NCI-H2227 (cell line): Measurements from ENCODE around the gene WNT5B.
"Not testable (repeated sequence)": the region's sequence is repeated elsewhere in the genome, so short reads cannot be mapped to it uniquely, and the experiment has no call there.

ENCODE experiments used
- DNase-seq: peaks from one replicate; lab custom pipeline; 2025; ENCODE audit not compliant: unreplicated experiment; lab: John Stamatoyannopoulos, UW

Gene WNT5B

DNA sequence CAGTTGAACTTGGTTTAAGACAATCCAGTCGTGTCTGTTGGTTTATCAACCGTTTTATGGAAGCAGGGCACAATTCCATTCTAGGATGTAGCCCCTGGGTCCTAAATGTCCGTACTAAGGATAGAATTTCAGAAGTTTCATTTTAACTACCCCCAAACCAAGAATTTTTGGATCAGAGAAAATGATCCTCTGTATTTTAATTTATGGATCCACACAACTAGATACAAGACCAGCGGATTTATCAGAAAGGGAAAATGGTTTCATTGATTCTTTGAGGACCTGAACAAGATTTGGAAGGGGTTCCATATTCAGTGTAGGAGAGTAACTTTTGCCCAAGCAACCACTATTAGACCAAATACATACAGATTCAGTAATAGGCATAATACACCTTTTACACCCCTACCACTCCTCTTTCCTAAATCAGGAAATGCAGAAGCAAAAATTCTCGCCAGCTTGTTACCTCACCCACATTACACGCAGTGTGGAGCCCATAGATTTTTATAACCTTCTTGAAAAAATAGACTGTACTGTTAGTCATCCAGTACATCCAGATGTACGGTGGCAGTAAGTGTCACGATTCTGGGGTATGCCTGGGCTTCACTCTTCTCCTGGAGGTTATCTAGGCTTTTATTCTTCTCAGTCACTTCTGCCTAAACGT is 33.2 kb upstream of the WNT5B start:
- DNase-seq, result no peak

- DNase-seq, result no peak
These were observed 30.3 kb upstream of the WNT5B start for GRCh38 chr12:1598757-1599156.

- DNase-seq, result not testable (repeated sequence)
These were observed 26.3 kb upstream of the WNT5B start for GRCh38 chr12:1602706-1603105.

DNA sequence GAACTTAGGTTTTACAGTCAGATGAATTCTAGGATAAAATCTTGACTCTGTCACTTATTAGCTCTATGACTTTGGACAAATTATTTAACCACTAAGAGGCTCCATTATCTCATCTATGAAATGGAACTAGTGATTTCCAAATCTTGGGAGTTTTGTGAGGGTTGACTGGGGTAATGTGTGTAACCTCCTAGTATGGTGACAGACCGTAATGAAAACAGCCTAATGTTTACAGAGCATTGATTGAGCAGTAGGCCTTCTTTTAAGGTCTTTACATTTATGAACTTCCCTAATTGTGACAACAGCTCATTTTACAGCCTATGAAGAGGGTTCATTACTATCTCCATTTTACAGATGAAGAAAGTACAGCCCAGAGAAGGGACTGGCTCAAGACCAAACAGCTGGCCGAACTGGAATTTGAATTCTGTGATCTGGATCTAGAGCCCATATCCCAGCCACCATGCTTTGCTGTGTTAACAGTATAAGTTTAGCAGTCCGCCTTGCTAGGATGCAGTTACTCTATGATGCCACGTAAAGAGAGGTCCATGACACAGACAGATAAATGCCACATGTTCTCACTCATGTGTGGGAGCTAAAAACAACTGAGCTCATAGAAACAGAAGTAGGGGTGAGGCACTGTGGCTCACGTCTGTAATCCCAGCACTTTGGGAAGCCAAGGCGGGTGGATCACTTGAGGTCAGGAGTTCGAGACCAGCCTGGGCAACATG is 25.6 kb upstream of the WNT5B start:
- DNase-seq, result no peak

GRCh38 chr12:1604464-1604863 is 24.6 kb upstream of the WNT5B start:
- DNase-seq, result no peak

GRCh38 chr12:1605129-1606020 is 23.7 kb upstream of the WNT5B start:
- DNase-seq, result peak; percentile 49

DNA sequence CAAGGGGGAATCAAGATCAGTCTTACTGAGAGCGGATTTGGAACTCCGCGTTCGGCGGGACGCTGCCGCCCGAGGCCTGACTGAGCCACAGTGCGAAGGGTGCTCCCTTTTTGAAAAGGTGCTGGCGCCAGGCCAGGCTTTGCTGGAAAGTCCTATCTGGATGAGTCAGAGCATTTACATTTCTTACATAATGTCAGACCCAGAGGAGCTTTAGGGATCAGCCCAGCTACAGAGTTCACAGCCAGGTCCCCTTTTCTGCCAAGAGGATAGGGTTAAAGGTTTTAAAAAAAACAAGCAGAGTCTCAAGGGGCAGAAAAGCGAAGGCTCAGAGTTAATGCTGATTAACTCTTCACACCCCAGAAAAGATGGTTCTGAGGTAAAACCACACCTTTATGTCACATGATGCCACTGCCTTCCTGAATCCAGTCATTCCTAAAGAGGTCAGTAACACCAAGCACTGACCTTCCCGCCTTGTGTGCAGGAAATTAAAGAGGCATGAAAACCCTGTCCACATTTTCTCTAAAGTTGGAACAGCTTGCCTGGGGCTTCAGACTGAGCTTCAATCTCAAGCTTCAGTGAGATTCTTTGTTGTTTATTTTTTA is 22.9 kb upstream of the WNT5B start:
- no peak for DNase-seq

DNA sequence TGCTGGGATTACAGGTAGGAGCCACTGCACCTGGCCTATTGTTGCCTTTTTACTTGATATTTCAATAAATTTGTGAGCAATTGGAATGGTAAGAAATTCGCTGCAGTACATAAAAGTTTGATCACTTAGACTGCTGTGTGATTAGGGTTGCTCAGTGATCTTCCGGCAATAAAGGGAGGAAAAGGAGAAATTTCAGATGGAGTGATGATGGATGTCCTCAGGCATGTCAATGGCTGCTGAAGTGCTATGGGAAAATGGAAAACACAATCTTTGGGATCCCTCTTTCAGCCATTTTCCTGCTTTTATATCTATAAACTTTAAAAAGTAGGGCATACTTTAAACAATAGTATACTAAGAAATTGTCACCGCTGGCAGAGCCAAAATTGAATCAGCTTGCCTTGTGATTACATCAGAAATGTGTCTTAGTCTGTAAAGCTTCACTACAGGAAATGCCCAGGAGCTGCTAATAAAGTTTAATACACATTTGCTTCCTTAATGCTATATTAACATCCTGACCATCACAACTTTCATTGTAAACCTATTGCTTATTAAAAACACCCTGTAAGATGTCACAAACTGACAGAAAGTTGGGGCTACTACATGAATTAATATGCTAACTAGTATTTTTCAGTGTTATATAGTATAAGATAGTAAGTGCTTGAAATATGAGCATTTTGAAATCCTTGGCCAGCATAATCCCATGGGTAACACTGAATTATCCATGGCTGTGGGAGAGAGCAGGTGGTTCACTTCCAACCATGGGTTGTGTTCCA is 20.9 kb upstream of the WNT5B start:
- DNase-seq, result no peak

GRCh38 chr12:1608713-1609119 is 20.3 kb upstream of the WNT5B start:
- DNase-seq, result no peak

DNA sequence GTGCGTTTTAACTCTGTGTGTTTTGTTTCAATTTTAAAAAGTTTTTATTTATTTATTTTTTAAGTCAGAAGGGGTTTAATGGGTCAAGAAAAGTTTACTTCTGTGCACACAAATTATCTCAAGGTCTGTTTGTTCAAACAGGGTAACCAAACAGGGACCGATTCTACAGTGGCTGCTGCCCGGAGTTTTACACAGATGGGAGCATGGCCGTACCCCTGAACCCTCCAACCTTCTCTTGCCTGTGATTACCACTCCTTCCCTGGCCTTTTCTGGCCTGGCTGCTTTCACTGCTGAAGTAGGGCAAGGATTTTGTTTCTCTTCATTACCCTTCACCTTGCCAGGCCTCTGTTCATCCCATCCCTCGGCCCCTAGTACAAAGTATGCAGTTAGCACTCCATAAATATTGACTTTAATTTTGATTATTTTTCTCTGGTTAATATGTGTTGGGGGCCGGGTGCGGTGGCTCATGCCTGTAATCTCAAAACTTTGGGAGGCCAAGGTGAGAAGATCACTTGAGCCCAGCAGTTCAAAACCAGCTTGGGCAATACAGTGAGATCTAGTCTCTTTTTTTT is 18.9 kb upstream of the WNT5B start:
- DNase-seq, result no peak

- no peak for DNase-seq
These were observed 17.0 kb upstream of the WNT5B start for GRCh38 chr12:1611803-1612572.

DNA sequence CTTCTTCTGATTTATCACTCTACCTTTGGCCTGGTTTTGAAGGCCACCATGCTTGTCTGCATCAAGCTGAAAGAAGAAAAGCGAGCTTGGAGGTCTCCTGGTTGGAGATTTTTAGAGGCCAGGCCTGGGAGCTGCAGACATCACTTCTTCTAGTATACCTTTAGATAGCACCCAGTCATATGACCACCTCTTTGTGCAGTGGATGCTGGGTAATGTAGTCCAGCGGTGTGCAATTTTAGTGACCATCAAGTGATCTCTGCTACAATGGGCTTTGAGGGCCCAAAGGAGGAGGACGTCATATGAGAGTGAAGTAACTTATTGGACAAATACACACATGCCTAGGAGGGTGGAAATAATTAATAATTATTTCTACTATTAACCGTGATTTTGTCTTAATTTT is 15.2 kb upstream of the WNT5B start:
- DNase-seq, result no peak

GRCh38 chr12:1614360-1614759 is 14.7 kb upstream of the WNT5B start:
- no peak for DNase-seq

DNA sequence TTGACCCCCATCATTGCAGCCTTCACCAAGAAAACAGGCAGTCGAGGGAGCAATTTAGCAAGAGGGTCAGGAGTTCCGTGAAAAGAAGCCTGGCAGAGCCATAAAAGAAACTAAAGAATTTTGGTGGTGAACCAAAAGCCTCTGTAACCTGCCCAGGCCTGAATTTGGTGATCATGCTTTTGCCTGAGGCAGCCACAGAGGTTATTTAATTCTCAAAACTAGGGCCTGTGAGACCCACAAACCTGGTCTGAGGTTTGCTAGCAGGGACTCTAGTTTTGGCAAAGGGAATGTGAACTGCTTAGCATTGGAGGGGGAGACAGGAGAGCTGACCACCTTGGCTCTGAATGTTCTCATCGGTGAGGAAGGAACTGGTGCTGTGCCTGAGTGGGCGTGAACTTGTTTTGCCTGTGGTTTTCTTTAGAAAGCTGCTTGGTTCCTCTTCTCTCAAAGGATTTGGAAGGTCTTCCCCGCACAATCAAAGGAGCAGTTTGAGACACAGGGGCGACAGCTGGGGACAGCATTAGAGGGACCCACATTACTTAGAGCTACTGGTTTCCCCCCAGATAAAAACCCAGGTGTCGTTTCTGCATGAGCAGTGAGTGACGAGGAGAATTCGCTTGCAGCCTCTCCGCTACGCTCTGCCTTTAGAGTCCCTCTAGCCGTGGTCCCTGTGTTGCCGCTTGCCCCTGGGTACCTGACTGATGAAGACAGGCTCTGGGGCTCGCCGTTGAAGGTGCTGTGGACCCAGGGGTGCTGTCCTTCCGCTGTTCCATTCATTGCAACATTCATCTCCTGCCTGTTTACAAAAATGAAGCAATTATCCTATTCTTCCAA is 12.6 kb upstream of the WNT5B start:
- no peak for DNase-seq

GRCh38 chr12:1618489-1618888 is 10.5 kb upstream of the WNT5B start:
- no peak for DNase-seq

- no peak for DNase-seq
These were observed 9.9 kb upstream of the WNT5B start for GRCh38 chr12:1619159-1619558.

GRCh38 chr12:1619587-1619986 is 9.4 kb upstream of the WNT5B start:
- DNase-seq, result no peak

DNA sequence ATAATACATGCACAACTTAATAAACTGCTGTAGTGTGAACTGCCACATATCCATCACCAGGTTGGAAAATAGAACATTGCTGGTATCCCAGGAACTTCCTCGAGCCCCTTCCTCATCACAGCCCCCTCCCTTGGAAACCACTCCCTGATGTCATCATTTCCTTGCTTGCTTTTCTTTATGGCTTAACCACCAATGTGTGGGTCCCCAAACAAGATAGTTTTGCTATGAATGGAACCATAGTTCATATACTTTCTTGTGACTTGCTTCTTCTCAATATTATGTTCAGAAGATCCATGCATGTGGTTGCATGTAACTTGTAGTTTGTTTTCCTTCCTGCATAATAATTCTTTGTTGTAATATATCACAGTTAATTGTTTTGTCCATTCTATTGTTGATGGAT is 8.9 kb upstream of the WNT5B start:
- DNase-seq, result no peak

DNA sequence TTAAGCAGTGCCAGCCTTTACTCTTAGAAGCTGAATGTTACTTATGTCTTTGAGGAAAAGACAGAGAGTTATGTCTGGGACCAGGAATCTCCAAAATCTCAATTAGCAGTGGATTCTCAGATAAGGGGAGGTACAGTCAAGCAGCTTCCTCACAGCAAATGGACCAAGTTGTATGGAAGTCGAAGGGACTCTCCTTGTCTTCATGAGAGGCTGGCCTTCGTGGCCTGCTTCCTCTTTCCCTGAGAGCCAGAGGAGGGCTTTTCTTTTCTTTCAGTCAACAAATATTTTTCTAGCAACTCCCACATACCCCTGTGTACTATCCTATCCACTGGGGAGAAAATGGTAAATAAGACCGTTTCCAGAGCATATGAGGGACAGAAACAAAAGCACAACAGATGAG is 6.6 kb upstream of the WNT5B start:
- DNase-seq, result no peak
